PFSK-1 (cell line): ENCODE measurements around the gene ZNF460.

Source experiments
- POLR2AphosphoS5 ChIP-seq: IDR thresholded peaks from 2 replicates; pipeline ENCODE4 v1.6.1; 2012; ENCODE audit warnings: low read depth, mild to moderate bottlenecking, control low read depth, low read length, moderate library complexity
- TF ChIP-seq, protein P1 (sequence below), 2 experiments: IDR thresholded peaks; 2 replicates each; pipeline versions ENCODE4 v1.6.1 to v1.8.0; 2011 to 2012; ENCODE audit warnings: low read depth in 2 of 2, low read length in 2 of 2, control low read depth in 1 of 2, inconsistent platforms in 1 of 2, mild to moderate bottlenecking in 1 of 2, moderate library complexity in 1 of 2; ENCODE audit not compliant: insufficient read depth in 1 of 2

DNA sequence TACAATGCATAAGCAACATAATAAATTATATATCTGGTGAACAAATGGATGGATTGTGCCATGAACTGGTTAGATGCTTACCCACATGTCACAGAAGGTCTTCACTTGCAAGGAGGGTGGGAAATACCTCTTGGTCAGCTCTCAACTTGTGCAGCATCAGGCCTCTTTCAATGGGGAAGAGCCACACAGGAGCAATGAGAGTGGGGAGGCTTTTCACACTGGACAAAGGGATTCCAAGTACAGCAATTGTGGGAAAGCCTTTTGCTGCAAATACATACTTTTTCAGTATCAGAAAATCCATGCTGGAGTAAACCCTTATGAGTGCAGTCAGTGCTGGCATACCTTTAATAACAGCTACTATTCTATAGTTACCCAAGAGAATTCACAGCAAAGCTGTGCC is 28.2 kb downstream of the ZNF460 start:
- TF ChIP-seq, protein P1, sequence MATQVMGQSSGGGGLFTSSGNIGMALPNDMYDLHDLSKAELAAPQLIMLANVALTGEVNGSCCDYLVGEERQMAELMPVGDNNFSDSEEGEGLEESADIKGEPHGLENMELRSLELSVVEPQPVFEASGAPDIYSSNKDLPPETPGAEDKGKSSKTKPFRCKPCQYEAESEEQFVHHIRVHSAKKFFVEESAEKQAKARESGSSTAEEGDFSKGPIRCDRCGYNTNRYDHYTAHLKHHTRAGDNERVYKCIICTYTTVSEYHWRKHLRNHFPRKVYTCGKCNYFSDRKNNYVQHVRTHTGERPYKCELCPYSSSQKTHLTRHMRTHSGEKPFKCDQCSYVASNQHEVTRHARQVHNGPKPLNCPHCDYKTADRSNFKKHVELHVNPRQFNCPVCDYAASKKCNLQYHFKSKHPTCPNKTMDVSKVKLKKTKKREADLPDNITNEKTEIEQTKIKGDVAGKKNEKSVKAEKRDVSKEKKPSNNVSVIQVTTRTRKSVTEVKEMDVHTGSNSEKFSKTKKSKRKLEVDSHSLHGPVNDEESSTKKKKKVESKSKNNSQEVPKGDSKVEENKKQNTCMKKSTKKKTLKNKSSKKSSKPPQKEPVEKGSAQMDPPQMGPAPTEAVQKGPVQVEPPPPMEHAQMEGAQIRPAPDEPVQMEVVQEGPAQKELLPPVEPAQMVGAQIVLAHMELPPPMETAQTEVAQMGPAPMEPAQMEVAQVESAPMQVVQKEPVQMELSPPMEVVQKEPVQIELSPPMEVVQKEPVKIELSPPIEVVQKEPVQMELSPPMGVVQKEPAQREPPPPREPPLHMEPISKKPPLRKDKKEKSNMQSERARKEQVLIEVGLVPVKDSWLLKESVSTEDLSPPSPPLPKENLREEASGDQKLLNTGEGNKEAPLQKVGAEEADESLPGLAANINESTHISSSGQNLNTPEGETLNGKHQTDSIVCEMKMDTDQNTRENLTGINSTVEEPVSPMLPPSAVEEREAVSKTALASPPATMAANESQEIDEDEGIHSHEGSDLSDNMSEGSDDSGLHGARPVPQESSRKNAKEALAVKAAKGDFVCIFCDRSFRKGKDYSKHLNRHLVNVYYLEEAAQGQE (IDR thresholded peaks at IDR 0.05; ENCODE audit: insufficient read depth in 1 of 2, low read depth in 2 of 2, low read length in 2 of 2), result no peak
- no peak for TF ChIP-seq POLR2AphosphoS5
